ENCODE results near the gene KBTBD8.

GRCh38 chr3:67048067-67048714, 50.1 kb downstream of the KBTBD8 start:
- TF ChIP-seq EZH2 (IDR thresholded peaks at IDR 0.05; ENCODE audit: borderline replicate concordance, low read depth, low read length, severe bottlenecking) (no peak), CTCF (IDR thresholded peaks at IDR 0.05; ENCODE audit: borderline replicate concordance, extremely low read depth, low read length, poor library complexity, severe bottlenecking) (no peak)
